PC-9 (cell line): ENCODE measurements around the gene HPCAL4. TPM values are rescaled to one million over a fixed set of nuclear protein-coding genes. Genes with fewer than 3 reads are reported as not detected.

Experiments used
- BruUV-seq: library from RNA; stranded (reverse); fragments of 400-500 nt; replicated peaks from 2 replicates; lab custom pipeline; 2021; lab: Mats Ljungman, UMichigan
- CTCF ChIA-PET: fragments of 300-600 bp; sonication (Branson Sonifier 250); formaldehyde crosslinking; loops from one replicate; lab custom pipeline; 2022; ENCODE audit warnings: antibody characterized with exemption; lab: Charles Lee
- POLR2A ChIA-PET: fragments of 300-600 bp; sonication (Branson Sonifier 250); formaldehyde crosslinking; loops from one replicate; lab custom pipeline; 2022; ENCODE audit warnings: antibody characterized with exemption; ENCODE audit not compliant: unreplicated experiment; lab: Charles Lee
- DNase-seq, 2 experiments: peaks; one replicate each; pipeline versions ENCODE4 v3.0.0 to v3.0.0-alpha.2; 2015 to 2022; ENCODE audit warnings: mixed read lengths in 1 of 2
- H2AFZ ChIP-seq: fragments of 200-600 bp; sonication (generic); 2 replicates; pipeline ENCODE4 v1.8.1; 2017; ENCODE audit warnings: antibody characterized with exemption
- H3F3A ChIP-seq: fragments of 200-600 bp; sonication (generic); 2 replicates; pipeline ENCODE4 v1.8.1; 2017; ENCODE audit warnings: antibody characterized with exemption, mild to moderate bottlenecking, low read depth; ENCODE audit not compliant: insufficient read depth
- H3K27ac ChIP-seq: fragments of 200-600 bp; sonication (generic); 2 replicates; pipeline ENCODE4 v1.6.1; 2016; ENCODE audit warnings: mixed run types
- H3K27me3 ChIP-seq: fragments of 200-600 bp; sonication (generic); 2 replicates; pipeline ENCODE4 v1.6.1; 2016; ENCODE audit warnings: low read depth, mixed run types; ENCODE audit not compliant: insufficient read depth
- H3K36me3 ChIP-seq: fragments of 200-600 bp; sonication (generic); 2 replicates; pipeline ENCODE4 v1.6.1; 2016; ENCODE audit warnings: low read depth, mixed run types
- H3K4me1 ChIP-seq: fragments of 200-600 bp; sonication (generic); replicated peaks from 2 replicates; pipeline ENCODE4 v1.6.1; 2016; ENCODE audit warnings: mixed run types; ENCODE audit not compliant: insufficient read depth
- H3K4me2 ChIP-seq: fragments of 200-600 bp; sonication (generic); 2 replicates; pipeline ENCODE4 v1.6.1; 2017; ENCODE audit warnings: mixed run types
- H3K4me3 ChIP-seq: fragments of 200-600 bp; sonication (generic); 2 replicates; pipeline ENCODE4 v1.6.1; 2016; ENCODE audit warnings: mixed run types
- H3K79me2 ChIP-seq: fragments of 200-600 bp; sonication (generic); 2 replicates; pipeline ENCODE4 v1.6.1; 2017; ENCODE audit warnings: low read depth, mixed run types
- H3K9me2 ChIP-seq: fragments of 200-600 bp; sonication (generic); 2 replicates; pipeline ENCODE4 v1.8.1; 2017; ENCODE audit warnings: mild to moderate bottlenecking; ENCODE audit not compliant: insufficient read depth
- H3K9me3 ChIP-seq: fragments of 200-600 bp; sonication (generic); 2 replicates; pipeline ENCODE4 v1.8.1; 2016; ENCODE audit warnings: low read depth; ENCODE audit not compliant: insufficient read depth
- H4K20me1 ChIP-seq: fragments of 200-600 bp; sonication (generic); 2 replicates; pipeline ENCODE4 v1.8.1; 2017; ENCODE audit not compliant: insufficient read depth
- CTCF ChIP-seq: fragments of 200-600 bp; sonication (generic); conservative IDR thresholded peaks from 2 replicates; pipeline ENCODE4 v1.6.1; 2017; ENCODE audit warnings: mixed run types, antibody characterized with exemption, mild to moderate bottlenecking, moderate library complexity
- EZH2 ChIP-seq: fragments of 200-600 bp; sonication (generic); IDR thresholded peaks from 2 replicates; pipeline ENCODE4 v1.8.0; 2017; ENCODE audit warnings: antibody characterized with exemption, low read depth
- intact Hi-C: fragments of 100-400 bp; cut with micrococcal nuclease; formaldehyde crosslinking; loops from one replicate; pipeline ENCODE4 v1.10.0; 2022; ENCODE audit not compliant: unreplicated experiment
- total RNA-seq: library from RNA; stranded (reverse); gene quantifications from 2 replicates; pipeline ENCODE4 v1.2.3, GENCODE V29; 2021

Gene HPCAL4
- total RNA-seq, 1 experiment from 2014 or later: 0.07 TPM

DNA sequence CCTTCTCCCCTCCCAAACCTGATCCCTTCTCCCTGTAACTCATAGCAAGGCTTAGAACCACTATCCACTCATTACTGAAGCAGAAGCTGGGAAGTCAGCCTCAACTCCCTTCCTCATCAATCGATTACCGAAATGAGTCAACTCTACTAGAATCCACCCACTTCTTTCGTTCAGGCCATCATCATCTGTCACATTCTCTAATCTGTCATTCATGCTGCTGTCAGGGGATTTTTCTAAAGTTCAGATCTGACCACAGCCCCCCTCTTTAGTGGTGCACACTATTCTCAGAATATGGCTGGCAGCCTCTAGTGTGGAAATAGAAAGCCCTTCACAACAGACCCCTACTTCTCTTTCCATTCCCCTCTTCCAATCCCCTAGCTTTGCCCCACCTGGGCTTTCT lies 24.5 kb downstream of the HPCAL4 start:
- Histone ChIP-seq H2AFZ (no peak overlapping the region), H3K27ac (no peak overlapping the region), H3F3A (no peaks in the 10 kb centered on the region), H3K79me2 (no peaks in the 10 kb centered on the region), H3K9me2 (no peaks in the 10 kb centered on the region), H3K4me2 (no peak overlapping the region), H3K9me3 (no peaks in the 10 kb centered on the region), H3K4me1 (no peaks in the 10 kb centered on the region), H4K20me1 (no peaks in the 10 kb centered on the region), H3K4me3 (no peak overlapping the region), H3K27me3 (peaks cover 26% of the 10 kb centered on the region), H3K36me3 (no peaks in the 10 kb centered on the region)
- ChIA-PET POLR2A (no interaction called here), CTCF (no interaction called here)
- intact Hi-C loops: no loop called here
- BruUV-seq: no TSS peak
- no peak for DNase-seq
- TF ChIP-seq EZH2 (no peak), CTCF (no peak)

DNA sequence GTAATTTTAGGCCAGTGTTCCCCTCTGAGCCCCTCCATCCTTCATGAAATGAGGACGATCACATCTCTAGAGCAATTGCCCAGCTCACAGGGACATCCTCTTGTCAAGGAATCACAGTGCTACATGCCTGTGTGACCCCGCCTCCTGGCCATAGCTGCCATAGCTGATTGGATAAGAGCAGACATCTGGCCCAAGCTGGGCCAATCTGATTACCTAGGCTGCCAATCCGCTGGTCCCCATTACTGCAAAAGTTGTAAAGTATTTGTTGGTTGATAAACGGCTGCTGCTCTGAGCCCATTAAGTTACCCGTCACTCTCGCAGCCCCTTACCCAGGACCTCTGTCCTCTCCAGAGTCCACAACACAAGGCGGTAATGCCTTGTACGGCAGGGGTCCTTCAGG lies 27.7 kb downstream of the HPCAL4 start:
- H3K36me3 ChIP-seq: no peaks in the 10 kb centered on the region
- POLR2A ChIA-PET: no interaction called here
- H2AFZ ChIP-seq: no peak overlapping the region
- no peak overlapping the region for H3K27ac ChIP-seq
- DNase-seq: no peak
- H3K79me2 ChIP-seq: no peaks in the 10 kb centered on the region
- no TSS peak for BruUV-seq
- CTCF ChIA-PET: no interaction called here
- no peak overlapping the region for H3K4me2 ChIP-seq
- H3K4me1 ChIP-seq: no peaks in the 10 kb centered on the region
- peaks cover 16% of the 10 kb centered on the region for H3K27me3 ChIP-seq
- intact Hi-C loops: no loop called here
- H3K9me3 ChIP-seq: no peaks in the 10 kb centered on the region
- TF ChIP-seq EZH2 (no peak), CTCF (no peak)
- no peak overlapping the region for H3K4me3 ChIP-seq
- no peaks in the 10 kb centered on the region for H4K20me1 ChIP-seq
- no peaks in the 10 kb centered on the region for H3F3A ChIP-seq
- no peaks in the 10 kb centered on the region for H3K9me2 ChIP-seq

DNA sequence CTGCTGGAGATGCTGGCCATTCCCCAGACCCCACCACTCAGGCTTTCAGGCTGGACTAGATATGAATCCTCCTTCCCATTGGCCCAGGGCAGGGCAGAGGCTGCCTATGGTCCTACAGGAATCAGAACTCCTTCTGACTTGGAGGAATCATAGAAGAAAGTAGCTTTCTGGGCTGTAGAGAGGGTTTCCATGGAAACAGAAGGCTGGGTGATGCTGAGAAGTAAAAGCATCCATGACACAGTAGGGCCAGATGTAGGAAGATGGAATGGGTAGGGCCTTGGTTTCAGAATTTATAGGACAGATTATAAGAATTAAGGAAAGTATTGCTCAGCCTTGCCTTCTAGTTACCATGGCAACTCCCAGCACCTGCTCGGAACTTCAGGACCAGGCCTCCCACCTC lies 28.4 kb downstream of the HPCAL4 start:
- H4K20me1 ChIP-seq: no peaks in the 10 kb centered on the region
- H3K4me2 ChIP-seq: no peak overlapping the region
- ChIA-PET POLR2A (no interaction called here), CTCF (no interaction called here)
- no peaks in the 10 kb centered on the region for H3K9me2 ChIP-seq
- H3K9me3 ChIP-seq: no peaks in the 10 kb centered on the region
- no peak overlapping the region for H2AFZ ChIP-seq
- no peaks in the 10 kb centered on the region for H3K36me3 ChIP-seq
- intact Hi-C loops: no loop called here
- H3K27ac ChIP-seq: no peak overlapping the region
- peaks cover 16% of the 10 kb centered on the region for H3K27me3 ChIP-seq
- no peak overlapping the region for H3K4me3 ChIP-seq
- no peaks in the 10 kb centered on the region for H3K79me2 ChIP-seq
- BruUV-seq: no TSS peak
- no peaks in the 10 kb centered on the region for H3F3A ChIP-seq
- TF ChIP-seq CTCF (no peak), EZH2 (no peak)
- H3K4me1 ChIP-seq: no peaks in the 10 kb centered on the region
- DNase-seq: no peak
